Esophagus muscularis mucosa (tissue), 4 donors: ENCODE measurements around the gene MRPL24. TPM values are rescaled to one million over a fixed set of nuclear protein-coding genes. Genes with fewer than 3 reads are reported as not detected.
A peak's percentile ranks its signal among the peaks of the same experiment; 100 is the strongest.

ENCODE experiments used
- DNase-seq: peaks from one replicate; pipeline ENCODE4 v3.0.0-alpha.2; 2017; ENCODE audit errors: extremely low spot score
- H3K27ac ChIP-seq, 4 donors: fragments of 200-600 bp; sonication (generic); replicated peaks in 1 of 4; 1 replicate in 3 of 4; 2 replicates in 1 of 4; pipeline ENCODE4 v1.5.1; 2016 to 2019; ENCODE audit warnings: mild to moderate bottlenecking in 1 of 4
- H3K27me3 ChIP-seq, 4 donors: fragments of 200-600 bp; sonication (generic); one replicate each; pipeline versions ENCODE4 v1.5.1 to v1.6.0; 2016 to 2019
- H3K36me3 ChIP-seq, 4 donors: fragments of 200-600 bp; sonication (generic); one replicate each; pipeline ENCODE4 v1.5.1; 2016 to 2019
- H3K4me1 ChIP-seq, 4 donors: fragments of 200-600 bp; sonication (generic); one replicate each; pipeline ENCODE4 v1.5.1; 2016 to 2019
- H3K4me3 ChIP-seq, 4 donors: fragments of 200-600 bp; sonication (generic); 1 replicate in 2 of 4; 2 replicates in 2 of 4; pipeline ENCODE4 v1.5.1; 2016 to 2019; ENCODE audit warnings: mild to moderate bottlenecking in 4 of 4, moderate library complexity in 1 of 4
- H3K9me3 ChIP-seq, 4 donors: fragments of 200-600 bp; sonication (generic); 1 replicate in 3 of 4; 2 replicates in 1 of 4; pipeline ENCODE4 v1.5.1; 2016 to 2019
- EP300 ChIP-seq: sonication (generic); formaldehyde crosslinking; IDR thresholded peaks from one replicate; pipeline ENCODE4 v1.6.1; 2017; ENCODE audit warnings: antibody characterized with exemption
- POLR2A ChIP-seq: fragments of 450-650 bp; IDR thresholded peaks from one replicate; pipeline ENCODE4 v1.6.1; 2017; ENCODE audit warnings: antibody characterized with exemption, moderate library complexity, mild to moderate bottlenecking, low read depth
- POLR2AphosphoS5 ChIP-seq, 2 donors: sonication (generic); formaldehyde crosslinking; IDR thresholded peaks; one replicate each; pipeline ENCODE4 v1.6.1; 2017; ENCODE audit warnings: antibody characterized with exemption in 2 of 2
- WGBS: methylation state at CpG from one replicate; pipeline ENCODE4 v1.1.5; 2018; 5-methylcytosine and 5-hydroxymethylcytosine counted together
- intact Hi-C: fragments of 100-400 bp; cut with DNase I; formaldehyde crosslinking; loops from one replicate; pipeline ENCODE4 v1.15.1; 2023
- total RNA-seq, 4 donors: library from RNA; depleted of rRNA; stranded (reverse); fragments of >200 nt; gene quantifications; one replicate each; pipeline versions ENCODE4 v1.1.0 to v1.2.1, GENCODE V29; 2016
- TF ChIP-seq, protein P1 (sequence below), 3 experiments: fragments of 200-600 bp in 2 of 3; fragments of 450-650 bp in 1 of 3; sonication (generic) in 2 of 3; IDR thresholded peaks; one replicate each; pipeline ENCODE4 v1.5.1; 2017 to 2019; ENCODE audit warnings: antibody characterized with exemption in 3 of 3, mild to moderate bottlenecking in 2 of 3, moderate library complexity in 1 of 3

Gene MRPL24
- total RNA-seq, 4 donors from 2014 or later, result 43.5 to 67.4 (median 62.4) TPM

DNA sequence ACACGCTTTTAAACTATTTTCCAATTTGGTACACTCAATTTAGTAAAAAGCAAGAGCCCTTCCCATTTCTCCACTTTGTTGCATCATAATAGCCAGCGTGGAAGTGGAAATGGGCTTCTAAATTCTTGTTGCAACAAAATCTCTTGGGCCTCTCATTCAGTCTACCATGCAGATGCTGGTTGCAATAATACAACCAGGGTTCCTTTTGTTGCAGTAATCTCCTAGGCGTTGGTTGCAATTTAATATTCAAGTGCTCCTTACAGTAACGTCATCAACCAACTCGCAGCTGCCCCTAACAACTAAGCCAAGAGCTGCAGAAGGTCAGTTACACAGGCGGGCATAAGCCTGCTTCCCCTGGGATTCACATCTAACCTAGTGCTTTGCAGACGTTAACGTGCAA, 13.3 kb upstream of the MRPL24 start:
- Histone ChIP-seq H3K9me3 (no peaks in the 10 kb centered on the region), H3K4me1 (peaks cover 20 to 28% (median 27%) of the 10 kb centered on the region in 4 donors), H3K36me3 (no peaks in the 10 kb centered on the region), H3K27me3 (no peaks in the 10 kb centered on the region), H3K27ac (no peak overlapping the region), H3K4me3 (no peak overlapping the region)
- 91% methylated on average over 8 of the region's 8 CpGs for WGBS
- TF ChIP-seq EP300, result no peak
- TF ChIP-seq POLR2AphosphoS5 (IDR thresholded peaks at IDR 0.05), result no peak
- intact Hi-C loops, result no loop called here
- DNase-seq, result no peak

- Histone ChIP-seq H3K4me1 (peaks cover 32 to 41% (median 40%) of the 10 kb centered on the region in 4 donors), H3K36me3 (no peaks in the 10 kb centered on the region), H3K27me3 (no peaks in the 10 kb centered on the region), H3K9me3 (no peaks in the 10 kb centered on the region), H3K4me3 (peak overlapping the region; percentile 87 to 100 (median 93)), H3K27ac (peak overlapping the region; percentile 93 to 99 (median 98))
- no peak for DNase-seq
- 43% methylated on average over 1 of the region's 1 CpG for WGBS
- intact Hi-C loops, result no loop called here
- TF ChIP-seq, protein P1, sequence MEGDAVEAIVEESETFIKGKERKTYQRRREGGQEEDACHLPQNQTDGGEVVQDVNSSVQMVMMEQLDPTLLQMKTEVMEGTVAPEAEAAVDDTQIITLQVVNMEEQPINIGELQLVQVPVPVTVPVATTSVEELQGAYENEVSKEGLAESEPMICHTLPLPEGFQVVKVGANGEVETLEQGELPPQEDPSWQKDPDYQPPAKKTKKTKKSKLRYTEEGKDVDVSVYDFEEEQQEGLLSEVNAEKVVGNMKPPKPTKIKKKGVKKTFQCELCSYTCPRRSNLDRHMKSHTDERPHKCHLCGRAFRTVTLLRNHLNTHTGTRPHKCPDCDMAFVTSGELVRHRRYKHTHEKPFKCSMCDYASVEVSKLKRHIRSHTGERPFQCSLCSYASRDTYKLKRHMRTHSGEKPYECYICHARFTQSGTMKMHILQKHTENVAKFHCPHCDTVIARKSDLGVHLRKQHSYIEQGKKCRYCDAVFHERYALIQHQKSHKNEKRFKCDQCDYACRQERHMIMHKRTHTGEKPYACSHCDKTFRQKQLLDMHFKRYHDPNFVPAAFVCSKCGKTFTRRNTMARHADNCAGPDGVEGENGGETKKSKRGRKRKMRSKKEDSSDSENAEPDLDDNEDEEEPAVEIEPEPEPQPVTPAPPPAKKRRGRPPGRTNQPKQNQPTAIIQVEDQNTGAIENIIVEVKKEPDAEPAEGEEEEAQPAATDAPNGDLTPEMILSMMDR (IDR thresholded peaks at IDR 0.05), result no peak
- TF ChIP-seq EP300, result no peak
- TF ChIP-seq POLR2A, result no peak
- no peak for TF ChIP-seq POLR2AphosphoS5 (IDR thresholded peaks at IDR 0.05)
These were observed 12.1 kb upstream of the MRPL24 start for GRCh38 chr1:156752843-156753482.

DNA sequence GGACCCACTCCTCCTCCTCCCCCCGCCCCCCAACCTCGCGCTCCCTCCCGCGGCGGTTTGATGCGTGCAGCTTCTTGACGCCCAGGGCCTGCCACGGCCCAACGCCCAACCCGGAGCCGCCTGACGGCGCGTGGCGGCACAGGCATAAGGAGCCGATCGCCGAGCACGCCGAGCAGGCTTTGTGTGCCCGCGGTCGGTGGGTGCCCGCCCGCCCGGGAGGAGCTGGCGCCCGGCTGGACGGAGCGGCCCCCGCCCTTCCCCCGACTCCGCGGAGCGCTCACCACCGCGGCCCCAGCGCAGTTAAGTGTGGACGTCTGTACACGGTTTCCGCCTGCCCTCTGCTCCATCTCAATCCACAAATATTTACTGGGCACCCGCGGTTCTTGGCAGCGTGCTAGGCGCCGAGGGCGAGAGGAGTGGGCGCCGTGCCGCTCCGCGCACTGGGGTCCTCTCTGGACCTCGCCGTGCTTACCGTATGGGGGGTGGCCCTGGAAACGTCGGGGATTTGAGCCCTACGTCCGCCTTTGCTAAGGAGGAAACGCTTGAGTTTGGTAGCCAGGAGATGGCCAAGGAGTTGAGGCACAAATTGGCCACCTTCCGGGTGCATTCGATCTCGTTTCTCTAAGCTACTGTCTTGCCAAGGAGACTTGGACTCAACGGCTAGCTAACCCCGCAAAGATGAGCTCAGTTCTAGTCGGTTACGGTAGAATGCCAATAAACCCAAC, 11.0 kb upstream of the MRPL24 start:
- H3K36me3 ChIP-seq, result no peaks in the 10 kb centered on the region
- H3K27ac ChIP-seq, result peak overlapping the region; percentile 93 to 99 (median 98)
- intact Hi-C loops, result no loop called here
- no peak for TF ChIP-seq EP300
- TF ChIP-seq POLR2AphosphoS5 (IDR thresholded peaks at IDR 0.05), result peak; percentile 84 to 95
- TF ChIP-seq POLR2A, result peak; percentile 34
- TF ChIP-seq, protein P1 (IDR thresholded peaks at IDR 0.05), result peak in 1 of 3 experiments; percentile 36
- H3K4me1 ChIP-seq, result peaks cover 39 to 49% (median 48%) of the 10 kb centered on the region in 4 donors
- H3K9me3 ChIP-seq, result no peaks in the 10 kb centered on the region
- H3K4me3 ChIP-seq, result peak overlapping the region; percentile 87 to 100 (median 93)
- no peaks in the 10 kb centered on the region for H3K27me3 ChIP-seq
- DNase-seq, result peak; percentile 99
- WGBS, result under 1% methylated on average over 25 of the region's 68 CpGs

DNA sequence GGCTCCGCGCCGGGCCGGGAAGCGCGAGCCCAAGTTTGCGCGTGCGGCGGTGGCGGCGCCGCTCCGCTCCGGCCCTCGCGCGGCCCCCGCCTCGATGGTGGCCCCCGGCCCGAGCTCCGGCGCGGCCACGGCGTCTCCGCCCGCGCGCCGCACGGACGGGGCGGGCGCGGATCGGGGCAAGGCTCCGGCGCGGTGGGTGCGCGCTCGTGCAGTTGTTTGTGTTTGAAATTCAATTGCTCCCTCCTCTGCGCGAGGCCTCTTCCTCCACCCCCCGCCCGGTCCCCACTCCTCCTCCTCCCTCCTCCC, 10.5 kb upstream of the MRPL24 start, which contains the start of gene HDGF:
Gene HDGF (minus strand): TSS at position 225 of the 306 bp plus-strand sequence. CDS start 246 bp downstream, outside the sequence.
- no CpG with 5 or more reads among the region's 48 CpGs for WGBS
- H3K4me1 ChIP-seq, result peaks cover 42 to 54% (median 53%) of the 10 kb centered on the region in 4 donors
- TF ChIP-seq, protein P1 (IDR thresholded peaks at IDR 0.05), result no peak
- no peak for TF ChIP-seq POLR2A
- no peak for TF ChIP-seq EP300
- H3K36me3 ChIP-seq, result no peaks in the 10 kb centered on the region
- H3K9me3 ChIP-seq, result no peaks in the 10 kb centered on the region
- DNase-seq, result no peak
- intact Hi-C loops, result no loop called here
- peak within 1 kb of the TSS; percentile 87 to 100 (median 93) for H3K4me3 ChIP-seq
- peak within 1 kb of the TSS; percentile 93 to 99 (median 98) for H3K27ac ChIP-seq
- H3K27me3 ChIP-seq, result no peaks in the 10 kb centered on the region

- H3K9me3 ChIP-seq, result no peaks in the 10 kb centered on the region
- H3K27me3 ChIP-seq, result no peaks in the 10 kb centered on the region
- WGBS, result 0% methylated on average over 31 of the region's 64 CpGs
- TF ChIP-seq, protein P1 (IDR thresholded peaks at IDR 0.05), result peak in 2 of 3 experiments; percentile 9 to 30
- TF ChIP-seq EP300, result no peak
- DNase-seq, result peak; percentile 93
- peak overlapping the region; percentile 93 to 99 (median 98) for H3K27ac ChIP-seq
- H3K4me1 ChIP-seq, result peaks cover 47 to 60% (median 59%) of the 10 kb centered on the region in 4 donors
- intact Hi-C loops, result no loop called here
- no peaks in the 10 kb centered on the region for H3K36me3 ChIP-seq
- peak overlapping the region; percentile 87 to 100 (median 93) for H3K4me3 ChIP-seq
These were observed 10.0 kb upstream of the MRPL24 start for GRCh38 chr1:156750711-156751450.
